Fibroblast of the conjunctiva (primary cell): Measurements from ENCODE around the gene CARD11.

ENCODE experiments used
- DNase-seq: peaks from one replicate; pipeline ENCODE4 v3.0.0-alpha.2; 2010; ENCODE audit warnings: low read depth

Gene CARD11

GRCh38 chr7:2905500-2905899, 138.2 kb downstream of the CARD11 start:
- no peak for DNase-seq

- no peak for DNase-seq
Measured at GRCh38 chr7:2905027-2905426, 138.6 kb downstream of the CARD11 start.

- DNase-seq: no peak
Measured at GRCh38 chr7:2904202-2904601, 139.5 kb downstream of the CARD11 start.

GRCh38 chr7:2903682-2904162, 139.9 kb downstream of the CARD11 start:
- DNase-seq: no peak

GRCh38 chr7:2897023-2897422, 146.6 kb downstream of the CARD11 start:
- DNase-seq: no peak

GRCh38 chr7:2896131-2896530, 147.5 kb downstream of the CARD11 start:
- no peak for DNase-seq

- DNase-seq: no peak
Measured at GRCh38 chr7:2894118-2894940, 149.3 kb downstream of the CARD11 start.

GRCh38 chr7:2893411-2893861, 150.2 kb downstream of the CARD11 start:
- no peak for DNase-seq

GRCh38 chr7:2892549-2892948, 151.1 kb downstream of the CARD11 start:
- no peak for DNase-seq

- no peak for DNase-seq
Measured at GRCh38 chr7:2887816-2888215, 155.9 kb downstream of the CARD11 start.

GRCh38 chr7:2886900-2887299, 156.8 kb downstream of the CARD11 start:
- peak; percentile 77 for DNase-seq

GRCh38 chr7:2886391-2886790, 157.3 kb downstream of the CARD11 start:
- DNase-seq: no peak

- DNase-seq: no peak
Measured at GRCh38 chr7:2884161-2884560, 159.5 kb downstream of the CARD11 start.

GRCh38 chr7:2883101-2883500, 160.6 kb downstream of the CARD11 start:
- DNase-seq: no peak

GRCh38 chr7:2882111-2882510, 161.6 kb downstream of the CARD11 start:
- no peak for DNase-seq

- DNase-seq: no peak
Measured at GRCh38 chr7:2880874-2881533, 162.7 kb downstream of the CARD11 start.

GRCh38 chr7:2880051-2880450, 163.6 kb downstream of the CARD11 start:
- DNase-seq: no peak

- no peak for DNase-seq
Measured at GRCh38 chr7:2879354-2879753, 164.3 kb downstream of the CARD11 start.

- no peak for DNase-seq
Measured at GRCh38 chr7:2878306-2878705, 165.4 kb downstream of the CARD11 start.

GRCh38 chr7:2876031-2876731, 167.5 kb downstream of the CARD11 start:
- DNase-seq: no peak

GRCh38 chr7:2873686-2874551, 169.7 kb downstream of the CARD11 start:
- DNase-seq: peak; percentile 77

GRCh38 chr7:2873146-2873545, 170.5 kb downstream of the CARD11 start:
- DNase-seq: no peak
